HL-60 (cell line): ENCODE data around the gene PGLYRP1.

Experiments
- CTCF ChIP-seq: IDR thresholded peaks from one replicate; pipeline ENCODE4 v1.5.1; 2011; ENCODE audit warnings: low read length, control low read depth, inconsistent platforms; ENCODE audit not compliant: insufficient read depth
- GABPA ChIP-seq: IDR thresholded peaks from 2 replicates; pipeline ENCODE4 v1.6.1; 2012; ENCODE audit warnings: low read depth
- POLR2AphosphoS5 ChIP-seq: IDR thresholded peaks from 2 replicates; pipeline ENCODE4 v1.6.1; 2012; ENCODE audit warnings: low read depth
- REST ChIP-seq: IDR thresholded peaks from 2 replicates; pipeline ENCODE4 v1.6.1; 2012; ENCODE audit warnings: low read depth; ENCODE audit not compliant: insufficient replicate concordance
- SPI1 ChIP-seq: IDR thresholded peaks from 2 replicates; pipeline ENCODE4 v1.6.1; 2012; ENCODE audit warnings: low read depth, mild to moderate bottlenecking, borderline replicate concordance

GRCh38 chr19:45999653-46000121 is 23.2 kb downstream of the PGLYRP1 start:
- TF ChIP-seq CTCF (no peak), GABPA (no peak), REST (no peak), POLR2AphosphoS5 (no peak), SPI1 (no peak)
